ENCODE data around the gene HEBP1.

The HEBP1 gene

GRCh38 chr12:12946686-12947355 lies 53.2 kb downstream of the HEBP1 start:
- no peak for DNase-seq

GRCh38 chr12:12945591-12945990 lies 54.5 kb downstream of the HEBP1 start:
- no peak for DNase-seq

GRCh38 chr12:12943586-12944260 lies 56.3 kb downstream of the HEBP1 start:
- no peak for DNase-seq

GRCh38 chr12:12941450-12942350 lies 58.4 kb downstream of the HEBP1 start:
- DNase-seq, result no peak

- DNase-seq, result no peak
Observed at GRCh38 chr12:12939888-12940287, 60.2 kb downstream of the HEBP1 start.

- no peak for DNase-seq
Observed at GRCh38 chr12:12938541-12938940, 61.5 kb downstream of the HEBP1 start.

GRCh38 chr12:12936983-12937491 lies 63.0 kb downstream of the HEBP1 start:
- no peak for DNase-seq

GRCh38 chr12:12934556-12934955 lies 65.5 kb downstream of the HEBP1 start:
- DNase-seq, result no peak

GRCh38 chr12:12933742-12934141 lies 66.3 kb downstream of the HEBP1 start:
- no peak for DNase-seq

- DNase-seq, result no peak
Observed at GRCh38 chr12:12930633-12931219, 69.3 kb downstream of the HEBP1 start.

- DNase-seq, result no peak
Observed at GRCh38 chr12:12929696-12930095, 70.4 kb downstream of the HEBP1 start.

- DNase-seq, result peak; percentile 12
Observed at GRCh38 chr12:12927211-12928079, 72.6 kb downstream of the HEBP1 start.

GRCh38 chr12:12926571-12927071 lies 73.4 kb downstream of the HEBP1 start:
- no peak for DNase-seq

GRCh38 chr12:12925388-12925787 lies 74.7 kb downstream of the HEBP1 start:
- no peak for DNase-seq

Measured in SHP77 treated with DMSO at 0.1 percent for 48 hours (cell line).